Prostate gland (tissue), 2 donors: ENCODE data around the gene MLLT10.

Source experiments
- CTCF ChIP-seq, 4 experiments: fragments of 200-600 bp in 2 of 4; fragments of 450-650 bp in 2 of 4; sonication (generic) in 2 of 4; IDR thresholded peaks; 1 replicate in 3 of 4; 2 replicates in 1 of 4; pipeline ENCODE4 v1.5.1; 2016 to 2019; ENCODE audit warnings: antibody characterized with exemption in 4 of 4, mild to moderate bottlenecking in 2 of 4, moderate library complexity in 2 of 4
- POLR2A ChIP-seq: fragments of 450-650 bp; IDR thresholded peaks from one replicate; pipeline ENCODE4 v1.6.1; 2016; ENCODE audit warnings: antibody characterized with exemption, mild to moderate bottlenecking

- TF ChIP-seq CTCF (IDR thresholded peaks at IDR 0.05) (no peak), POLR2A (peak; percentile 10)
These were observed 36.7 kb upstream of the MLLT10 start for GRCh38 chr10:21497177-21497807.
